Mesodermal cell (in vitro differentiated cells): ENCODE results near the gene CACNA2D2.

Experiments used
- H3K27ac ChIP-seq: 2 replicates; pipeline ENCODE4 v1.7.0; 2013; ENCODE audit warnings: mild to moderate bottlenecking, low read depth, low read length, moderate library complexity; ENCODE audit not compliant: severe bottlenecking
- H3K36me3 ChIP-seq: 2 replicates; pipeline ENCODE4 v1.7.1; 2013; ENCODE audit warnings: mild to moderate bottlenecking, low read length, moderate library complexity; ENCODE audit not compliant: control insufficient read depth, insufficient read depth
- H3K4me1 ChIP-seq: one replicate; pipeline ENCODE4 v1.7.1; 2013; ENCODE audit warnings: mild to moderate bottlenecking, low read length; ENCODE audit not compliant: insufficient read depth, control insufficient read depth, poor library complexity, severe bottlenecking
- H3K4me3 ChIP-seq: 2 replicates; pipeline ENCODE4 v1.7.0; 2013; ENCODE audit warnings: low read length, control low read depth, mild to moderate bottlenecking; ENCODE audit not compliant: insufficient read depth, poor library complexity, severe bottlenecking; ENCODE audit errors: extremely low read depth
- H3K9me3 ChIP-seq: 2 replicates; pipeline ENCODE4 v1.7.1; 2013; ENCODE audit warnings: mild to moderate bottlenecking, low read length, moderate library complexity; ENCODE audit not compliant: control insufficient read depth
- WGBS, 2 experiments: methylation state at CpG; one replicate each; pipeline ENCODE4 v1.1.5; 2013; ENCODE audit warnings: missing lambda C conversion rate in 2 of 2; ENCODE audit not compliant: insufficient coverage in 2 of 2; 5-methylcytosine and 5-hydroxymethylcytosine counted together

The CACNA2D2 gene

DNA sequence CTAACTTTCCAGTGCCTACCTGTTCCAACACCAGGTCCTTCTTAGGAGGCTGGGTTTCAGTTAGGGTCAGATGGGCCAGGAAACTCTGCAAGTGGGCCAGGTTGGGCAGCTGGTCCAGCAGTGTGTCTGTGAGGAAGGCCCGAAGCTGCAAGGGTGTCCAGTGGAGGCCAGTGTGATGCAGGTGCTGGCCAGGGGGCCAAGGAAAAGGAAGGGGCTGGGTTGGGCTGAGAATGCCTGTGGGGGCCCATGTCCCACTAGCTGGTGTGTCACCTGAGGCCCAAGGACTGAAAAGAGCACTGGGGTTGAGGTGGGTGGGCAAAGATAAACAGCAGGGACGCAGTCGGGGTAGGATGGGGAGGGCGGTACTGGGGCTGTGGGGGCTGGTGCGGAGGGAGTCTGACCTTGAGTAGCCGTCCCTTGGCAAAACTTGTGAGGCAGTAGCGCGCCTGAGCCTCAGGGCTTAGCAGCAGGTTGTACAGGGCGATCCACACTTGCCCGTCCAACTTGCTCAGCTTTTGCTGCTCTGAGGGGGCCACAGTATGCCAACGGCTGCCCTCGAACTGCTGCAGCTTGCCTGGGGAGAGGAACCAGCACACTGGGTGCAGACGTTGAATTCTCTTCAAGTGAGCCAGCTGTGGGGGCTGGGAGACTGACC, 161.3 kb downstream of the CACNA2D2 start:
- Histone ChIP-seq H3K4me1 (peaks cover 6% of the 10 kb centered on the region), H3K27ac (no peak overlapping the region), H3K36me3 (no peaks in the 10 kb centered on the region), H3K4me3 (no peak overlapping the region), H3K9me3 (no peaks in the 10 kb centered on the region)
- WGBS, 2 experiments = 90 to 92% methylated on average over 12 to 13 of the region's 13 CpGs

DNA sequence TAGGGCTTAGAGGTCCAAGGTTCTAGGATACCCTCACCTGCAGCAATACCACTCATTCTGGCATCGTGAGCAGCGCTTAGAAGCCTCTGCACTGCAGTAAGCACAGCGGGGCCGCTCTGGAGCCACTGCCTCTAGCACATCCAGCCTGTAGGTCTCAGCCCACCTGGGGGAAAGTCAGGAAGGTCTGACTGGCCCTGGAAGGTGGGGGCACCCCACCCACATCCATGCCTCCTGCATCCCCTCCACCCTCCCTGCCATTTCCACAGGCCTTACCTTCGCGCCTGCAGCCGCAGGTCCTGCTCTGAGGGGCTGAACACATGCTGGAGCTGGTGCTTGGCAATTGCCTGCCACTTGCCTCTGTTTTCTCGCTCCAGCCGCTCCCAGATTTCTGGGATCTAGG, 161.9 kb downstream of the CACNA2D2 start:
- no peak overlapping the region for H3K27ac ChIP-seq
- no peak overlapping the region for H3K4me3 ChIP-seq
- peaks cover 6% of the 10 kb centered on the region for H3K4me1 ChIP-seq
- H3K36me3 ChIP-seq = no peaks in the 10 kb centered on the region
- WGBS, 2 experiments = 92 to 96% methylated on average over 4 to 8 of the region's 9 CpGs
- no peaks in the 10 kb centered on the region for H3K9me3 ChIP-seq

DNA sequence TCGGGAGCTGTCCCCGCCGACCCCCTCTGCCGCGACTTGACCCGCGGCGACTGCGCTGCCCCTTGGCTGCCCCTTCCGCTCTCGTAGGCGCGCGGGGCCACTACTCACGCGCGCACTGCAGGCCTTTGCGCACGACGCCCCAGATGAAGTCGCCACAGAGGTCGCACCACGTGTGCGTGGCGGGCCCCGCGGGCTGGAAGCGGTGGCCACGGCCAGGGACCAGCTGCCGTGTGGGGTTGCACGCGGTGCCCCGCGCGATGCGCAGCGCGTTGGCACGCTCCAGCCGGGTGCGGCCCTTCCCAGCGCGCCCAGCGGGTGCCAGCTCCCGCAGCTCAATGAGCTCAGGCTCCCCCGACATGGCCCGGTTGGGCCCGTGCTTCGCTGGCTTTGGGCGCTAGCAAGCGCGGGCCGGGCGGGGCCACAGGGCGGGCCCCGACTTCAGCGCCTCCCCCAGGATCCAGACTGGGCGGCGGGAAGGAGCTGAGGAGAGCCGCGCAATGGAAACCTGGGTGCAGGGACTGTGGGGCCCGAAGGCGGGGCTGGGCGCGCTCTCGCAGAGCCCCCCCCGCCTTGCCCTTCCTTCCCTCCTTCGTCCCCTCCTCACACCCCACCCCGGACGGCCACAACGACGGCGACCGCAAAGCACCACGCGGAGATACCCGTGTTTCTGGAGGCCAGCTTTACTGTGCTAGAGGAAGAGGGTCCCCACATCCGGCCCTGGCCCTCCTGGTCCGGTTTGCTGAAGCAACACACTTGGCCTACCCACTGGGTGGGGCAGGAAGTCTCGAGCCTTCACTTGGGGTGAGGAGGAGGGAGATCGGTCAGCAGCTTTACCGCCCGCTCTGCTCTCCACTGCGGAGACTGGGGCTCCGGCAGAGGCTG, 162.7 kb downstream of the CACNA2D2 start, which contains the start of gene RASSF1:
Gene RASSF1, minus strand, starts transcription at position 389 of the 882 bp plus-strand sequence. Its CDS starts 31 bp downstream, at position 358.
- no peak within 1 kb of the TSS for H3K4me3 ChIP-seq
- no peaks in the 10 kb centered on the region for H3K36me3 ChIP-seq
- no peaks in the 10 kb centered on the region for H3K9me3 ChIP-seq
- H3K27ac ChIP-seq = no peak within 1 kb of the TSS
- WGBS, 2 experiments = 16 to 21% methylated on average over 51 to 60 of the region's 85 CpGs
- peaks cover 10% of the 10 kb centered on the region for H3K4me1 ChIP-seq

DNA sequence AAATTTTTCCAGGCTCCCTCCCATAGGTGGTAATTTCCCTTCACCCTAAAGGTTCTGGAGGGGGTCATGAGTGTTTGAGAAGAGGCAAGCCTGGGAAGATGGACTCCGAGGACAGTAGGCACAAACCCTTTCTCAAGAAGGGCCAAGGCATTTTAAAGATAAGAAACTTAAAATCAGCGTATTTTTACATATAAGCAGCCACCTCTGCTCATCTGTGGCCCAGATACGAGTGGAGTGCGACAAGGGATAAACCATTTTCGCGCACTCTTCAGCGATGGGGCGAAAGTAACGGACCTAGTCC, 163.3 kb downstream of the CACNA2D2 start:
- no peak overlapping the region for H3K27ac ChIP-seq
- H3K9me3 ChIP-seq = no peaks in the 10 kb centered on the region
- no peaks in the 10 kb centered on the region for H3K36me3 ChIP-seq
- peaks cover 12% of the 10 kb centered on the region for H3K4me1 ChIP-seq
- 54% methylated on average over 8 to 9 of the region's 9 CpGs for WGBS, 2 experiments
- no peak overlapping the region for H3K4me3 ChIP-seq

DNA sequence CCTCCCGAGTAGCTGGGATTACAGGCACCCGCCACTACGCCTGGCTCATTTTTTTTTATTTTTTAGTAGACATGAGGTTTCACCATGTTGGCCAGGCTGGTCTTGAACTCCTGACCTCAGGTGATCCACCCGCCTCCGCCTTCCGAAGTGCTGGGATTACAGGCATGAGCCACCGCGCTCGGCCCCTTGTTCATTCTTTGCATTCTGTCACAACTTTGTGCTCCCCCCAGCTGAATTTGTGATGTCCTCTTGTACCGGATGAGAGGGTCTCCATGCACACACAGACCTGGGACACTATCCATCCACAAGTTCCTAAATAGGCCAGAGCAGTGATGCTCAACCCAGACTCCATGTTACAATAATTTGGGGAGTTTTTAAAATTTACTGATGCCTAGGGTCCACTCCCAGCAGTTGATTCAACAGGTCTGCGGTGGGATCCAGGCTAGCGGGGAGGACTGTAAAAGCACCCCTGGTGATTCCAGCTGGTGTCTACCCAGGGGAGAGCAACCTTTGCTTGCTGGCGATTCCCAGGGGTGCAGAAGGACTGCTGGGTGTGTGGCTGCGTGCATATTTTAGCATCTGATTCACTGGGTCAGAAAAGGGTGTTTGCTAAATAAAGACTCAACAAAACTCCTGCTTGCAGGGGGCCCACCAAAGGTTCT, 163.8 kb downstream of the CACNA2D2 start:
- Histone ChIP-seq H3K27ac (no peak overlapping the region), H3K9me3 (no peaks in the 10 kb centered on the region), H3K4me1 (peaks cover 12% of the 10 kb centered on the region), H3K4me3 (no peak overlapping the region), H3K36me3 (no peaks in the 10 kb centered on the region)
- WGBS, 2 experiments = 90 to 93% methylated on average over 8 to 13 of the region's 14 CpGs

DNA sequence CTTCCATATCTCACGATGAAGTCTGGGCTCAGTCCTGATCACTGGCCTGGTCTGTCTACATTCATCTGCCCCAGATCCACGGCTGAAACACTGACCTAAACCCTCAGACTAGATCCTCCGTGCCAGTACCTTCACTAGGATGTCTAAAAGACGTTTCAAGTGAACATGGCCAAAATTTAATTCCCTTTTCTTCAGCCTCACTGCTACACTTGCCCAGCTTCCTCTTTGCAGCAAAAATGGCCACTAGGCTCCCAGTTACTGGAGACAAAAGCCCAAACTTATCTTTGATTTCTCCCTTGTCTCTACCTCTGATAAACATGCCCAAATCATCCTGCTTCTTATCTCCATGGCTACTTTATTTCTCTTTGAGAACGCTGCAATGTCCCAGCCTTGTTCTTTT, 164.5 kb downstream of the CACNA2D2 start:
- H3K4me1 ChIP-seq = peaks cover 18% of the 10 kb centered on the region
- no peaks in the 10 kb centered on the region for H3K9me3 ChIP-seq
- 89 to 93% methylated on average over 4 to 5 of the region's 5 CpGs for WGBS, 2 experiments
- H3K36me3 ChIP-seq = peaks cover 4% of the 10 kb centered on the region
- H3K4me3 ChIP-seq = no peak overlapping the region
- H3K27ac ChIP-seq = no peak overlapping the region

DNA sequence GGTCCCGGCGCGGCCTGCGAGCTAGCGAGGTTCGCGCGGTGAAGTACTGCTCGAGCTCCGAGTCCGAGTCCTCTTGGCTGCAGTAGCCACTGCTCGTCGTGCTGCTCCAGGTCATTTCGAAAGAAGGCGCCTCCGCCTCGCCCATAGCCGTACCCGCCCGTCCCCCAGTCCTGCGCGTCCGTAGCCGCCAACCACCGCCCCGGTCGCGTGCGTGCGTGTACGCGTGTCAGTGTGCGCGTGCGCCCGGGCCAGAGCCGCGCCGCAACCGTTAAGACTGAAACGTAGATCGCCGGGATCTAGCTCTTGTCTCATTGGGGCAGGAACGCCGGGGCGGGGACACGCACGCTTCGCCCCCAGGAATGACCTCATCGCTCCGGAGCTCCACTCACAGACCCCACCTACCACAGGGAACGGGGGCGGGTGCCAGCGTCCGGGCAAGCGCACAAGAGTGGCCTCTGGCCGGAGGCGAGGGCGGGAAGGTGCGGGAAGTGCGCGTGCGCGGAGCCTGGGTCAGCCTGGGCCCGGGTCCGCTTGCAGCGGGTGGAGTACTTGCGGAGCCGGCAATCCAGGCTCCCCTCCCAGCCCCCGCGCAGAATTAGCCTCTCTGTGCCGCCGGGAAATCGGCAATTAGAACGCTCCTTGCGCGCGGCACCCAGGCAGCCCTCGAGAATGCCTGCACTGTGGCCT, 166.1 kb downstream of the CACNA2D2 start:
- H3K4me3 ChIP-seq = peak overlapping the region; percentile 99
- peaks cover 23% of the 10 kb centered on the region for H3K4me1 ChIP-seq
- H3K27ac ChIP-seq = peak overlapping the region; percentile 92
- no peaks in the 10 kb centered on the region for H3K9me3 ChIP-seq
- 0 to 1% methylated on average over 62 to 76 of the region's 79 CpGs for WGBS, 2 experiments
- H3K36me3 ChIP-seq = peaks cover 17% of the 10 kb centered on the region

DNA sequence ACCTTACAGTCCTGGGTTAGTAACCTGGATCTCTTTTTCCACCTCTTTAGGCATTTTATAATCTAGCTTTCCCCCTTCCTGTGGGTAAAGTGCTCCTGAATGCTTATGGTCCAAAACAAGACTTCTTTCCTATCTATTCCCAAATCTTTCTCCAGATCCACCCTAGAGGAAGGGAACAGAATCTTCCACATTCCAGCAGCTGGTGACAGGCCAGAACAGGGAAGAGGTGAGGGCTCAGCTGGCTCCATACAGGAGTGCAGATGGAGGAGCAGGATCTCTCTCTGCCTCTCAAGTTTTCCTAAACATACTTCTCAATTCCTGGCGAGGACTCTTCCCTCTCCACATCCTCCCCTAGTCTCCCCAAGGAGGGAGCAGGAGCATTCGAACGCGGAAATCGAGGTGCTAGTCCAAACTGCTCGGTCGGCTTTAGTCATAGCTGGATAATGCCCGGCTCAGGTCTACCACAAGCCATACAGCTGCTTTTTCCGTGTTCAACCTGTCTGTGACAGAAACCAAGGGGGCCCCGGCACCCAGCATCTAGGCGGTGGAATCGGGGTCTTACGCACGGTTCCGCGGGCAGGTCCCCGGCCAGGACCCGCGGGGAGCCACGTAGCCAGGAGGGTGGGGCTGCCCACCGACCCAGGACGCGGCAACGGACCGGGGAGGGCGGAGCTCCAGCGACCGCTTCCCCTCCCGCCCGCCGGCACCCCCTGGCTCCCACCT, 166.8 kb downstream of the CACNA2D2 start:
- Histone ChIP-seq H3K9me3 (no peaks in the 10 kb centered on the region), H3K36me3 (peaks cover 24% of the 10 kb centered on the region), H3K4me1 (peaks cover 23% of the 10 kb centered on the region), H3K4me3 (peak overlapping the region; percentile 99), H3K27ac (peak overlapping the region; percentile 92)
- 0% methylated on average over 24 to 31 of the region's 31 CpGs for WGBS, 2 experiments

DNA sequence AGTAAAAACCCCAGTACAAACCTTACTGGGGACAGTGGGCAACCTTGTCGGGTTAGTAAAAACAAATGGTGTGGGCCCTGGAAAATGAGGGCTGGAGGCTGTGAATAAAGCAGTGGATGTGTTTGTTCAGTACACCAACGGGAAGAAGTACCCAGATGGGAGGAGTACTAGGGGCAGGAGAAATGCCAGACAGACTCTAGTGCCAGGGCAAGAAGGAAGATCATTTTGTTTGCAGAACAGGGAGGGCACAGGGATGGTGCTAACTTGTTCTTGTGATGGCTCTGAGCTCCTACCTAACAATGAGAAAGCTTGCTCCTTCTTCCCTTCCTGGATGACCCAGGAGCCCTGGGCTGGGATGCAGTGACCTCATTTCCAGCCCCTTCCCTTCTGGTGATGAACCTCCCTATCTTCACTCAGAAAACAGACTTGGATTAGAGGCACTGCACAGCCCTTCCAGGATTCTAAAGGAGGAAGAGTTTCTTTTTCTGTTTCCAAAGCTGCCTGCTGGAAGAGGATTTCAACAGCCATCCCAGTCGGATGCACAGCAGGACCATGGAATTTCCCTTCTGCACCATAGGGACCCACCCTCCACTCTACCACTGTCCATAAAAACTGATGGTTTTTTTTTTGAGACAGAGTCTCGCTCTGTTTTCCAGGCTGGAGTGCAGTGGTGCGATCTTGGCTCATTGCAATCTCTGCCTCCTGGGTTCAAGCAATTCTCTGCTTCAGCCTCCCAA, 168.9 kb downstream of the CACNA2D2 start:
- H3K4me1 ChIP-seq = peaks cover 23% of the 10 kb centered on the region
- no peaks in the 10 kb centered on the region for H3K9me3 ChIP-seq
- H3K36me3 ChIP-seq = peaks cover 45% of the 10 kb centered on the region
- peak overlapping the region; percentile 69 for H3K27ac ChIP-seq
- 95 to 96% methylated on average over 4 to 5 of the region's 5 CpGs for WGBS, 2 experiments
- H3K4me3 ChIP-seq = no peak overlapping the region
